HUES48 (cell line): ENCODE data around the gene C3orf85.

ENCODE experiments used
- H3K27ac ChIP-seq: one replicate; pipeline ENCODE4 v1.7.0; 2013; ENCODE audit warnings: low read depth, low read length, inconsistent platforms
- H3K27me3 ChIP-seq: 2 replicates; pipeline ENCODE4 v1.6.1; 2013; ENCODE audit warnings: mild to moderate bottlenecking, low read length; ENCODE audit not compliant: control insufficient read depth, insufficient read depth
- H3K36me3 ChIP-seq: 2 replicates; pipeline ENCODE4 v1.6.1; 2013; ENCODE audit warnings: low read length; ENCODE audit not compliant: control insufficient read depth, insufficient read depth
- H3K4me1 ChIP-seq: 2 replicates; pipeline ENCODE4 v1.6.1; 2013; ENCODE audit warnings: mild to moderate bottlenecking, low read length; ENCODE audit not compliant: control insufficient read depth, insufficient read depth
- H3K4me3 ChIP-seq: 2 replicates; pipeline ENCODE4 v1.5.1; 2013; ENCODE audit warnings: mild to moderate bottlenecking, low read depth, low read length
- H3K9ac ChIP-seq: 2 replicates; pipeline ENCODE4 v1.6.1; 2013; ENCODE audit warnings: mild to moderate bottlenecking, low read depth, low read length, moderate library complexity
- H3K9me3 ChIP-seq: 2 replicates; pipeline ENCODE4 v1.6.1; 2013; ENCODE audit warnings: low read length; ENCODE audit not compliant: control insufficient read depth, insufficient read depth

Gene C3orf85

GRCh38 chr3:109184726-109185125, 48.2 kb downstream of the C3orf85 start:
- H3K9me3 ChIP-seq: no peaks in the 10 kb centered on the region
- H3K4me3 ChIP-seq: no peak overlapping the region
- no peak overlapping the region for H3K9ac ChIP-seq
- 0 out of 2 replicates have a peak, but pooled peaks cover under 1% of the 10 kb centered on the region for H3K4me1 ChIP-seq
- no peak overlapping the region for H3K27ac ChIP-seq
- no peaks in the 10 kb centered on the region for H3K27me3 ChIP-seq
- H3K36me3 ChIP-seq: no peaks in the 10 kb centered on the region

GRCh38 chr3:109187390-109187789, 50.9 kb downstream of the C3orf85 start:
- H3K4me1 ChIP-seq: peaks cover 8% of the 10 kb centered on the region; the same call in 1 of the 2 replicates
- H3K9me3 ChIP-seq: no peaks in the 10 kb centered on the region
- no peaks in the 10 kb centered on the region for H3K36me3 ChIP-seq
- H3K4me3 ChIP-seq: no peak overlapping the region
- H3K9ac ChIP-seq: no peak overlapping the region
- no peaks in the 10 kb centered on the region for H3K27me3 ChIP-seq
- no peak overlapping the region for H3K27ac ChIP-seq

GRCh38 chr3:109188741-109189140, 52.2 kb downstream of the C3orf85 start:
- no peak overlapping the region for H3K27ac ChIP-seq
- H3K9ac ChIP-seq: no peak overlapping the region
- no peaks in the 10 kb centered on the region for H3K27me3 ChIP-seq
- no peaks in the 10 kb centered on the region for H3K36me3 ChIP-seq
- no peak overlapping the region for H3K4me3 ChIP-seq
- H3K9me3 ChIP-seq: no peaks in the 10 kb centered on the region
- H3K4me1 ChIP-seq: peaks cover 8% of the 10 kb centered on the region; the same call in 1 of the 2 replicates

GRCh38 chr3:109191421-109191820, 54.9 kb downstream of the C3orf85 start:
- Histone ChIP-seq H3K27me3 (no peaks in the 10 kb centered on the region), H3K4me3 (no peak overlapping the region), H3K27ac (no peak overlapping the region), H3K36me3 (no peaks in the 10 kb centered on the region), H3K4me1 (peaks cover 8% of the 10 kb centered on the region; the same call in 1 of the 2 replicates), H3K9me3 (no peaks in the 10 kb centered on the region), H3K9ac (no peak overlapping the region)

- no peaks in the 10 kb centered on the region for H3K27me3 ChIP-seq
- H3K4me3 ChIP-seq: no peak overlapping the region
- no peaks in the 10 kb centered on the region for H3K36me3 ChIP-seq
- H3K4me1 ChIP-seq: no peaks in the 10 kb centered on the region
- H3K9ac ChIP-seq: no peak overlapping the region
- peak overlapping the region; percentile 32 for H3K27ac ChIP-seq
- no peaks in the 10 kb centered on the region for H3K9me3 ChIP-seq
Measured at GRCh38 chr3:109195815-109196214, 59.3 kb downstream of the C3orf85 start.
